Esophagus muscularis mucosa (tissue), 4 donors: ENCODE results near the gene GBGT1. TPM values are rescaled to one million over a fixed set of nuclear protein-coding genes. Genes with fewer than 3 reads are reported as not detected.
"Not testable (repeated sequence)": the region's sequence is repeated elsewhere in the genome, so short reads cannot be mapped to it uniquely, and the experiment has no call there.

Experiments used
- DNase-seq: peaks from one replicate; pipeline ENCODE4 v3.0.0-alpha.2; 2017; ENCODE audit errors: extremely low spot score
- H3K27ac ChIP-seq, 4 donors: fragments of 200-600 bp; sonication (generic); replicated peaks in 1 of 4; 1 replicate in 3 of 4; 2 replicates in 1 of 4; pipeline ENCODE4 v1.5.1; 2016 to 2019; ENCODE audit warnings: mild to moderate bottlenecking in 1 of 4
- H3K27me3 ChIP-seq, 4 donors: fragments of 200-600 bp; sonication (generic); one replicate each; pipeline versions ENCODE4 v1.5.1 to v1.6.0; 2016 to 2019
- H3K36me3 ChIP-seq, 4 donors: fragments of 200-600 bp; sonication (generic); one replicate each; pipeline ENCODE4 v1.5.1; 2016 to 2019
- H3K4me1 ChIP-seq, 4 donors: fragments of 200-600 bp; sonication (generic); one replicate each; pipeline ENCODE4 v1.5.1; 2016 to 2019
- H3K4me3 ChIP-seq, 4 donors: fragments of 200-600 bp; sonication (generic); 1 replicate in 2 of 4; 2 replicates in 2 of 4; pipeline ENCODE4 v1.5.1; 2016 to 2019; ENCODE audit warnings: mild to moderate bottlenecking in 4 of 4, moderate library complexity in 1 of 4
- H3K9me3 ChIP-seq, 4 donors: fragments of 200-600 bp; sonication (generic); 1 replicate in 3 of 4; 2 replicates in 1 of 4; pipeline ENCODE4 v1.5.1; 2016 to 2019
- CTCF ChIP-seq, 3 experiments: fragments of 200-600 bp in 2 of 3; fragments of 450-650 bp in 1 of 3; sonication (generic) in 2 of 3; IDR thresholded peaks; one replicate each; pipeline ENCODE4 v1.5.1; 2017 to 2019; ENCODE audit warnings: antibody characterized with exemption in 3 of 3, mild to moderate bottlenecking in 2 of 3, moderate library complexity in 1 of 3
- EP300 ChIP-seq: sonication (generic); formaldehyde crosslinking; IDR thresholded peaks from one replicate; pipeline ENCODE4 v1.6.1; 2017; ENCODE audit warnings: antibody characterized with exemption
- POLR2A ChIP-seq: fragments of 450-650 bp; IDR thresholded peaks from one replicate; pipeline ENCODE4 v1.6.1; 2017; ENCODE audit warnings: antibody characterized with exemption, moderate library complexity, mild to moderate bottlenecking, low read depth
- POLR2AphosphoS5 ChIP-seq, 2 donors: sonication (generic); formaldehyde crosslinking; IDR thresholded peaks; one replicate each; pipeline ENCODE4 v1.6.1; 2017; ENCODE audit warnings: antibody characterized with exemption in 2 of 2
- WGBS: methylation state at CpG from one replicate; pipeline ENCODE4 v1.1.5; 2018; 5-methylcytosine and 5-hydroxymethylcytosine counted together
- intact Hi-C: fragments of 100-400 bp; cut with DNase I; formaldehyde crosslinking; loops from one replicate; pipeline ENCODE4 v1.15.1; 2023
- total RNA-seq, 4 donors: library from RNA; depleted of rRNA; stranded (reverse); fragments of >200 nt; gene quantifications; one replicate each; pipeline versions ENCODE4 v1.1.0 to v1.2.1, GENCODE V29; 2016

Gene GBGT1
- total RNA-seq, 4 donors from 2014 or later = 15.9 to 19.1 (median 17.5) TPM

- Histone ChIP-seq H3K27me3 (peaks cover 0 to 68% (median 0%) of the 10 kb centered on the region in 4 donors), H3K36me3 (no peaks in the 10 kb centered on the region), H3K4me1 (no peaks in the 10 kb centered on the region), H3K4me3 (no peak overlapping the region), H3K9me3 (peaks cover 0 to 8% (median 5%) of the 10 kb centered on the region in 4 donors), H3K27ac (no peak overlapping the region)
- no peak for DNase-seq
- 78% methylated on average over 16 of the region's 16 CpGs for WGBS
- intact Hi-C loops = no loop called here
- TF ChIP-seq POLR2AphosphoS5 (IDR thresholded peaks at IDR 0.05) = no peak
- no peak for TF ChIP-seq POLR2A
- no peak for TF ChIP-seq CTCF (IDR thresholded peaks at IDR 0.05)
- no peak for TF ChIP-seq EP300
Measured at GRCh38 chr9:133207540-133208170, 43.9 kb upstream of the GBGT1 start.

- 92% methylated on average over 11 of the region's 14 CpGs for whole genome bisulfite sequencing
- no peak for DNase-seq
- Histone ChIP-seq H3K27me3 (peaks cover 0 to 64% (median 0%) of the 10 kb centered on the region in 4 donors), H3K9me3 (peaks cover 0 to 8% (median 3%) of the 10 kb centered on the region in 4 donors), H3K4me1 (no peaks in the 10 kb centered on the region), H3K36me3 (no peaks in the 10 kb centered on the region), H3K27ac (no peak overlapping the region), H3K4me3 (no peak overlapping the region)
- TF ChIP-seq CTCF (IDR thresholded peaks at IDR 0.05) (no peak), POLR2AphosphoS5 (IDR thresholded peaks at IDR 0.05) (no peak), POLR2A (no peak)
- intact Hi-C loops = no loop called here
Measured at GRCh38 chr9:133207021-133207531, 43.4 kb upstream of the GBGT1 start.

- DNase-seq = no peak
- no peak overlapping the region for H3K27ac ChIP-seq
- H3K9me3 ChIP-seq = peaks cover 0 to 2% (median under 1%) of the 10 kb centered on the region in 4 donors
- 78% methylated on average over 22 of the region's 35 CpGs for WGBS
- TF ChIP-seq CTCF (IDR thresholded peaks at IDR 0.05) = no peak
- no peaks in the 10 kb centered on the region for H3K4me1 ChIP-seq
- intact Hi-C loops = no loop called here
- no peak overlapping the region for H3K4me3 ChIP-seq
- no peaks in the 10 kb centered on the region for H3K36me3 ChIP-seq
- peaks cover 0 to 69% (median 0%) of the 10 kb centered on the region in 4 donors for H3K27me3 ChIP-seq
Measured at GRCh38 chr9:133205996-133206931, 42.5 kb upstream of the GBGT1 start.

- H3K4me1 ChIP-seq, intact Hi-C loops, H3K9me3 ChIP-seq, H3K4me3 ChIP-seq, DNase-seq, H3K36me3 ChIP-seq, H3K27ac ChIP-seq: not testable (repeated sequence)
- H3K27me3 ChIP-seq = peaks cover 0 to 69% (median under 1%) of the 10 kb centered on the region in 4 donors
- 67% methylated on average over 14 of the region's 14 CpGs for WGBS
Measured at GRCh38 chr9:133205481-133205887, 41.8 kb upstream of the GBGT1 start.

GRCh38 chr9:133204993-133205336, 41.3 kb upstream of the GBGT1 start:
- DNase-seq = no peak
- Histone ChIP-seq H3K9me3 (no peaks in the 10 kb centered on the region), H3K27me3 (peaks cover 0 to 69% (median 3%) of the 10 kb centered on the region in 4 donors), H3K4me3 (no peak overlapping the region), H3K4me1 (peaks cover 0 to 3% (median 0%) of the 10 kb centered on the region in 4 donors), H3K36me3 (no peaks in the 10 kb centered on the region), H3K27ac (no peak overlapping the region)
- intact Hi-C loops = no loop called here
- no peak for TF ChIP-seq CTCF (IDR thresholded peaks at IDR 0.05)
- no peak for TF ChIP-seq POLR2AphosphoS5 (IDR thresholded peaks at IDR 0.05)
- TF ChIP-seq POLR2A = no peak
- no peak for TF ChIP-seq EP300
- no CpG with 5 or more reads among the region's 8 CpGs for WGBS
